GM21825 (cell line): ENCODE data around the gene PAX6.
"Not testable (repeated sequence)": the region's sequence is repeated elsewhere in the genome, so short reads cannot be mapped to it uniquely, and the experiment has no call there.

Source experiments
- ATAC-seq: cut with Tn5 transposase; IDR thresholded peaks from one replicate; pipeline ENCODE4 v1.9.1; 2021; ENCODE audit warnings: mild to moderate bottlenecking, moderate library complexity; ENCODE audit not compliant: unreplicated experiment

The PAX6 gene

DNA sequence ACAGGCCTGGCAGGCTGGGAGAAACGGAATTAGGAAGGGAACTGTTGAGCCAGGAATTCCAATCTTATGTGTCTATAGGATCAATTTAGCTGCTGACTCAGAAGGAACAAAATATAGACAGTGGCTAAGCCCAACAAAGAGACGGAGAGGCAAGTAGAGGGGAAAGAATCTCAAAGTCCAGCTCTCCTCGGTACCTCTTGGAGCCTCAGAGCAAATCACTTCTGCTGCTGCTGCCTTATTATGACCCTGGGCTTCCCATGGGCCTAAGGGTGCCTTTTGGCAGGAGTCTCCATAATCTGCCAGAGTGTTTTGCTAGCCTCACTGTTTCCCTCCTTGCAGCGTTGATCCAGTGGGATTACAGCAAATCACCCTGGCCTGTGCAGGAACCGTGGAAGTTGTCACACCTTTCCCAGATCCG, 31.7 kb downstream of the PAX6 start:
- ATAC-seq, result no peak

GRCh38 chr11:31772412-31772811, 38.7 kb downstream of the PAX6 start:
- no peak for ATAC-seq

GRCh38 chr11:31770011-31770700, 41.0 kb downstream of the PAX6 start:
- ATAC-seq, result no peak

DNA sequence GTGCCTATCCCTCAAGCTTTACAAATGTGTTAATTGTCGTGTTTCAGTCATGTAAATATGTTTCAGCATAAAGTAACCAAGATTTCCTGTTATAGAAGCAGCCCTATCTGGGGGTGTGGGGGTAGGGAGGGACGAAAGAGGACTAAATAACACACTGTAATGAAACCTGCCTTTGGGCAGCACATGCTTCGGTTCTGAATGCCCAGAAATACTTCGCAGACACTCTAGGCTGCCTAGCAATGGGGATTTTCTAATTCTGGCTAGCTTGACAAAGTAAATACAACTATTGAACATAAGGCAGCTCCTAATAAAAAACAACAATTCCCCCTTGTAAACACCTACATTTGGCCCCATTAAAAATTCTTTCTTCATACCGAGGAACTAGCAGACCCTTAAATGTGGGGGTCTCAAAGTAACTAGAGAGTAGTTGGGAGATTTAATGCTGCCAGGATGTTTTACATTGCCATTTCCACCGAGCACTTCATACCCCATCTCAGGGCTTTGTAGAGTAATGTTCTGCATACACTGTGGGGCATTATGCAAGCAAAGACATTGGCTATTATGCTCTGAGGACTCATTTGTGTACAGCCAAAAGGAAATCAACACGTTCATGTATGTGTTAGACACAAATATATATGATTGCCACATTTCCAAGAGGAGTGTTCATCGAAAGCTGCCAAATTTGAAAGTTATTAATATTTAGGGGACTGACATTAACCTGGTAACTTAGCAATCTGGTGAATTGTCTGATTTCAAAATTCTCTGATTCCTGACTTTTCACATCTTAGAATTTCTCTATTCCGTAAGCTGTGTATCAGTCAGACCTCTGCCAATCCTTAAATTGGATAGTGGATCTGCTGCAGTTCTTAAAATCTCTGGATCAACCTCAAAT, 42.1 kb downstream of the PAX6 start:
- no peak for ATAC-seq

DNA sequence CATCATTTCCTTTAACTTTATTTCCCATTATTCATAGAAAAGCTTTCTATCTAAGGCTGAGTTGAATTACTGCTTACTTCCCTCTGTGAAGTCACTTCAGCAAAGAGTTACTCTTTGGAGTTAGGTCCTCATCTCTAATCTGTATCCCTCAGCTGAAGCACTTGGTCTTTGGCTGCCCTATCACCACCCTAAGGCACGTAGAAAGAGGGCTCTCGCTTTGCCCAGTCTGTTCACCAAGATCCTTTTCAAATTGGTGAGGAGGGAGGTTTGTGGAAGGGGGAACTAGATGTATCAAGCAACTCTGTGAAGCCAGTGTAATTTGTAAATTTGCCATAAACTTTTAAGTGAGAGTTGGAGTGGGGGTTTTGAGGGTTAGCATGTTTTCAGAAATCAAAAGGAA, 43.4 kb downstream of the PAX6 start:
- no peak for ATAC-seq

DNA sequence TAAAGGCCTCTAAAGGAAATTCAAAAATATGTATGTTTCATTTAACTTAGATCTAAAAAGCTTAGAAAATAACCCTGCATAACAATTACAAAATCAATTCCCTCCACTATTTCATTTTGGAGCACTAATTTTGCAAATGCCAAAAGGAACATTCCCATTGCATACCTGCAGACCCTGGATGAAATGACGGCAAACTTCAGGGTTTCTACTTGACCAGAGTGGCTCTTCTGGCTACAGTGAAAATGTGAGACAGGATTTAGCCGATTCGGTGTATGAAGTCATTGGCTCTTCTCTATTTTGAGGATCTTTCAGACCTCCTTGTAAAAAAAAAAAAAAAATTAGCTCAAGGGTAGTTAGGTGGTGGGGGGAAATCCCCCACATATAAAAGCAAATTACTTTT, 44.1 kb downstream of the PAX6 start:
- no peak for ATAC-seq

DNA sequence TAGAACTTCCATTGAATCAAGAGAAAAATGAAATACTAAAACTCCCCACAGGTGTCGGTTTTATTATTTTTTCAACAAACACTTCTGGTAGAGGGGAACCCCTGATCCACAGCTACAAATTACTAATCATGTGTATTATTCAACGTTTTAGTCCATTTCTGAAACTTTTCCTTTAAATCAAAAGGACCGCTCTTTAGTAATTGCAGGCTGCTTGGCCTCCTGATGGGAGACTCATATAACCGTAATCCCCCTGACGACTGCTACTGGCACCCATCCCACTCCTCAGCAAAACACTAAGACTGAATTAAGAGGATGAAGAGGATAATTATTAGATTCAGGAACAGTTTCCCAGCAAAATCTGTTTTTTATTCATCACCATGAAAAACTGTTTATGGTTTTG, 46.4 kb downstream of the PAX6 start:
- ATAC-seq, result no peak

- ATAC-seq, result no peak
Observed at GRCh38 chr11:31764261-31764660, 46.9 kb downstream of the PAX6 start.

- ATAC-seq, result no peak
Observed at GRCh38 chr11:31763296-31763695, 47.8 kb downstream of the PAX6 start.

DNA sequence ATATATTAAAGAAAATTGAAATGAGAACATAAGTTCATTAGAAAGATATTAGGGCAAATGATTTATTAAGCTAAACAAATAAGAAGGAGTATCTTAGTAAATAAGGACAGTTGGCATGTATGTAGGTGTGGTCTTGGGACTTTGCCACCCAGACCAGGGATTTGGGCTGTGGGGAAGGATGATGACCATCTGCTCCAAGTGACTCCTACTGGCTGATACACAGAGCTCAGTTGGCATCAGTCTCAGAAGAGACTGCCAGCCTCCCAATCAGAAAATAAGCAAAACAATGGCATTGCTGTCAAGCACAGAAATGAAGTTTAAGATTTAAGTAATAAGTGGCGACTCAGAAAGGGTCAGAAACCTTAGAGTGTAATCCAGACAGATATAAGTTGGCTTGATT, 49.5 kb downstream of the PAX6 start:
- ATAC-seq, result no peak

DNA sequence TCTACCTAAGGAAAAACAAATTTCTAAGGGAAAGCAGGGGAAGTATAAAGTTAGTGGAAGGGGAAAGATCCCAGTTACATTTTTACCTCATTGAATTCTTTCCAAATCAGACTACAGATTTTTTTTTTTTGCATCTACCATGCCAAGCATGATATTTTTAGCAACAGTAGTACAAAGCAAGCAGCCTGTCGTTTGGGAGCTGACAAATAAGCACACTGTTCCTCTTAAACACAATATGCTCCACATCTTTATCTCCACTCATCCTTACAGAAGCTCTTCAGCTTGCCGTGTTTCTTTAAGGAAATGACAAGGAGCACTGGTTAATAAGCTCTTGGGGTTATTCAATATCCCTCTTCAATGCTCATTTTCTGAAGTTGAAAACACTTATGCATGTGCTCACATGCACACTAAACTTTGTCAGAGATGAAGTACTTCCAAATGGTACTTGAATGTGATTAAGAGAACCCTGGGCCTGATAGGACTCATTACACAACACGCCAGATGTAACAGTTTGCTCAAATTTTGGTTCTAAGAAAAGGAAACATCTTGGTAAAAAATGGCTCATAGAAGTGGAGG, 53.8 kb downstream of the PAX6 start:
- no peak for ATAC-seq

DNA sequence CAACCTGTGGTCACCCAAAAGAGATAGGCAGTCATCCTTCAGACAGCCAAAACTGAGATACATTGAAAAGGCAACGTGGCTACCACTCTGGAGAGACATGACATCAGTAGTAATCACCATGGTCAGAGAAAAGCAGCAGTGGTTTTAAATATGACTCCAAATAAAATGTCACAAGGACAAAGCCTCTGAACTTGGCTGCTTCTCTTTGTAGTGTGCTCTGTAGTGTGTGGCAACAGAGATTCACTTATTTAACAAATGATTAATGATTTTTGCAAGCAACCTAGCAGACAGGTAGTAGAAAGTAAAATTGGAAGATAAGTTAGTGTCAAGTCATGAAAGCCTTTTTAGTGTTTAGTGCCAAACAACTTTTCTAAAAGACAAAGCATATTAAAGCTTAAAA, 63.5 kb downstream of the PAX6 start:
- ATAC-seq, result no peak

DNA sequence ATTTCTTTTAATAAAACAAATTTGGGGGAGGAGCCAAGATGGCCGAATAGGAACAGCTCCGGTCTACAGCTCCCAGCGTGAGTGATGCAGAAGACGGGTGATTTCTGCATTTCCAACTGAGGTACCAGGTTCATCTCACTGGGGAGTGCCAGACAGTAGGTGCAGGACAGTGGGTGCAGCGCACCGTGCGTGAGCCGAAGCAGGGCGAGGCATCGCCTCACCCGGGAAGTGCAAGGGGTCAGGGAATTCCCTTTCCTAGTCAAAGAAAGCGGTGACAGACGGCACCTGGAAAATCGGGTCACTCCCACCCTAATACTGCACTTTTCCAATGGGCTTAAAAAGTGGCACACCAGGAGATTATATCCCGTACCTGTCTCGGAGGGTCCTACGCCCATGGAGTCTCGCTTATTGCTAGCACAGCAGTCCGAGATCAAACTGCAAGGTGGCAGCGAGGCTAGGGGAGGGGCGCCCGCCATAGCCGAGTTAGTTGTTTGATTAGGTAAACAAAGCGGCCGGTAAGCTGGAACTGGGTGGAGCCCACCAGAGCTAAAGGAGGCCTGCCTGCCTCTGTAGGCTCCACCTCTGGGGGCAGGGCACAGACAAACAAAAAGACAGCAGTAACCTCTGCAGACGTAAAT, 70.3 kb downstream of the PAX6 start:
- not testable (repeated sequence) for ATAC-seq

- no peak for ATAC-seq
Observed at GRCh38 chr11:31740131-31740530, 71.0 kb downstream of the PAX6 start.
